DND-41 (cell line): ENCODE measurements around the gene LYZL2.
"Not testable (repeated sequence)": the region's sequence is repeated elsewhere in the genome, so short reads cannot be mapped to it uniquely, and the experiment has no call there.

Experiments used
- ATAC-seq: fragments of 200-7000 bp; cut with Tn5 transposase; 3 replicates; pipeline ENCODE4 v1.9.1; 2021; ENCODE audit warnings: low read depth; ENCODE audit not compliant: insufficient read depth
- DNase-seq: peaks from one replicate; pipeline ENCODE4 v3.0.0-alpha.2; 2020
- H2AFZ ChIP-seq: 2 replicates; pipeline ENCODE4 v1.6.0; 2012; ENCODE audit warnings: low read depth, low read length
- H3K27ac ChIP-seq: 2 replicates; pipeline ENCODE4 v1.5.1; 2012; ENCODE audit warnings: low read length, inconsistent platforms
- H3K27me3 ChIP-seq: fragments of 200-600 bp; sonication (generic); 2 replicates; pipeline ENCODE4 v1.6.0; 2012; ENCODE audit warnings: low read length, mild to moderate bottlenecking, inconsistent platforms; ENCODE audit not compliant: insufficient read depth, poor library complexity
- H3K36me3 ChIP-seq: 2 replicates; pipeline ENCODE4 v1.5.1; 2012; ENCODE audit warnings: low read length, inconsistent platforms; ENCODE audit not compliant: insufficient read depth
- H3K4me1 ChIP-seq: 2 replicates; pipeline ENCODE4 v1.5.1; 2012; ENCODE audit warnings: mild to moderate bottlenecking, low read length; ENCODE audit not compliant: insufficient read depth
- H3K4me2 ChIP-seq: 2 replicates; pipeline ENCODE4 v1.6.0; 2012; ENCODE audit warnings: mild to moderate bottlenecking, moderate library complexity, low read length, inconsistent platforms; ENCODE audit not compliant: insufficient read depth
- H3K4me3 ChIP-seq, 2 experiments: fragments of 200-600 bp in 1 of 2; shearing (Covaris generic) in 1 of 2; 2 replicates each; pipeline ENCODE4 v1.5.1; 2012 to 2016; ENCODE audit warnings: inconsistent platforms in 2 of 2, low read length in 2 of 2, mild to moderate bottlenecking in 2 of 2, low read depth in 1 of 2, moderate library complexity in 1 of 2
- H3K79me2 ChIP-seq: 2 replicates; pipeline ENCODE4 v1.6.0; 2012; ENCODE audit warnings: low read length, inconsistent platforms; ENCODE audit not compliant: insufficient read depth
- H3K9ac ChIP-seq: 2 replicates; pipeline ENCODE4 v1.6.0; 2012; ENCODE audit warnings: low read depth, mild to moderate bottlenecking, inconsistent platforms, low read length, moderate library complexity
- H3K9me3 ChIP-seq: 2 replicates; pipeline ENCODE4 v1.5.1; 2012; ENCODE audit warnings: low read length, moderate library complexity, mild to moderate bottlenecking, inconsistent platforms; ENCODE audit not compliant: insufficient read depth, severe bottlenecking
- H4K20me1 ChIP-seq: 2 replicates; pipeline ENCODE4 v1.6.0; 2012; ENCODE audit warnings: low read length; ENCODE audit not compliant: insufficient read depth
- EZH2 ChIP-seq: IDR thresholded peaks from 3 replicates; pipeline ENCODE4 v1.6.1; 2012; ENCODE audit warnings: borderline replicate concordance, low read depth, mild to moderate bottlenecking, moderate library complexity, low read length, inconsistent platforms; ENCODE audit not compliant: severe bottlenecking
- TF ChIP-seq, protein P1 (sequence below): IDR thresholded peaks from 2 replicates; pipeline ENCODE4 v1.5.1; 2012; ENCODE audit warnings: borderline replicate concordance, low read length, moderate library complexity, mild to moderate bottlenecking; ENCODE audit not compliant: poor library complexity, severe bottlenecking; ENCODE audit errors: extremely low read depth

Gene LYZL2

GRCh38 chr10:30647089-30647488, 17.5 kb upstream of the LYZL2 start:
- Histone ChIP-seq H3K9me3 (no peaks in the 10 kb centered on the region), H3K4me2 (no peak overlapping the region), H2AFZ (no peak overlapping the region), H3K4me3 (no peak overlapping the region), H3K27ac (no peak overlapping the region), H3K27me3 (peaks cover 18% of the 10 kb centered on the region), H3K79me2 (no peaks in the 10 kb centered on the region), H3K9ac (no peak overlapping the region), H4K20me1 (no peaks in the 10 kb centered on the region), H3K4me1 (no peaks in the 10 kb centered on the region), H3K36me3 (no peaks in the 10 kb centered on the region)
- TF ChIP-seq EZH2, result no peak
- TF ChIP-seq, protein P1, sequence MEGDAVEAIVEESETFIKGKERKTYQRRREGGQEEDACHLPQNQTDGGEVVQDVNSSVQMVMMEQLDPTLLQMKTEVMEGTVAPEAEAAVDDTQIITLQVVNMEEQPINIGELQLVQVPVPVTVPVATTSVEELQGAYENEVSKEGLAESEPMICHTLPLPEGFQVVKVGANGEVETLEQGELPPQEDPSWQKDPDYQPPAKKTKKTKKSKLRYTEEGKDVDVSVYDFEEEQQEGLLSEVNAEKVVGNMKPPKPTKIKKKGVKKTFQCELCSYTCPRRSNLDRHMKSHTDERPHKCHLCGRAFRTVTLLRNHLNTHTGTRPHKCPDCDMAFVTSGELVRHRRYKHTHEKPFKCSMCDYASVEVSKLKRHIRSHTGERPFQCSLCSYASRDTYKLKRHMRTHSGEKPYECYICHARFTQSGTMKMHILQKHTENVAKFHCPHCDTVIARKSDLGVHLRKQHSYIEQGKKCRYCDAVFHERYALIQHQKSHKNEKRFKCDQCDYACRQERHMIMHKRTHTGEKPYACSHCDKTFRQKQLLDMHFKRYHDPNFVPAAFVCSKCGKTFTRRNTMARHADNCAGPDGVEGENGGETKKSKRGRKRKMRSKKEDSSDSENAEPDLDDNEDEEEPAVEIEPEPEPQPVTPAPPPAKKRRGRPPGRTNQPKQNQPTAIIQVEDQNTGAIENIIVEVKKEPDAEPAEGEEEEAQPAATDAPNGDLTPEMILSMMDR, result no peak
- DNase-seq (no peak), ATAC-seq (no peak)

DNA sequence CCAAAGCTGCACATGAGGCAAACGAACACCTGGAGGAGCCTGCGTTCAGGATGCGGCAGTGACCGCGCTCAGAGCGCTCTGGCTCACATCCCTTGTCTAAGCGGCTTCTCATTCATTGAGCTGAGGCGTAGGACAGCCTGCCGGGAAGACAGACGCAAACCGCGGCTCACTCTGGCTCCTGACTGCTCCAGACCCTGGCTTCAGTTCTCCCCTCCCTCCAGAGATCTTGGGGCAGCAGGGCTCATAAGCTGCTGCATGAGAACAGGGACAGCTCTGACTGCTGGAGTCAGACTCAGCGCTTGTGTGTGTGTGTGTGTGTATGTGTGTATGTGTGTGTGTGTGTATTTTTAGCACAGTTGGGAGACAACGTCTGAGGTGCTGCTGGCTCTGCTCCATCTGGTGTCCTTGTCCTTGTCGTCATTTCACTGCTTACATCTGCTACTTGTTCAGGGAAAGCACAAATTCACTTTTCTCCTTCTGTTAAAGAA, 15.8 kb upstream of the LYZL2 start:
- Histone ChIP-seq H3K4me3 (no peak overlapping the region), H3K79me2 (no peaks in the 10 kb centered on the region), H3K27me3 (peaks cover 30% of the 10 kb centered on the region), H3K27ac (no peak overlapping the region), H3K4me2 (no peak overlapping the region), H3K4me1 (no peaks in the 10 kb centered on the region), H3K9ac (no peak overlapping the region), H2AFZ (no peak overlapping the region), H4K20me1 (no peaks in the 10 kb centered on the region), H3K9me3 (no peaks in the 10 kb centered on the region), H3K36me3 (no peaks in the 10 kb centered on the region)
- DNase-seq (peak; percentile 20), ATAC-seq (peak; percentile 71; the same call in 2 of the 3 replicates)
- TF ChIP-seq EZH2, result no peak
- TF ChIP-seq, protein P1, result no peak

DNA sequence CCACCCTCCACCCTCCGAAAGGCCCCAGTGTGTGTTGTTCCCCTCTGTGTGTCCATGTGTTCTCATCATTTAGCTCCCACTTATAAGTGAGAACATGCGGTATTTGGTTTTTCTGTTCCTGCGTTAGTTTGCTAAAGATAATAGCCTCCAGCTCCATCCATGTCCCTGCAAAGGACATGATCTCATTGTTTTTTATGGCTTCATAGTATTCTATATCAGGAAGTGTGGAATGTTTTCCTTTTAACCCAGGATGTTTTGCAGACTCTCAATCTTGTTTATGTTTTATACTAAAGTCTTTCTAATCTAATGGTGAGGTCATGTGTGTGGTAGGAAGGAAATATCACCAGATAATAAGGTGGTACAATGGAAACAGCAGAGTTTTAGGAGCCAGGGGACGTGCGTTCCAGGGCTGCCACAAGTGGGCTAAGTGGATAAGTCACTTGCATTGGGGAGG, 14.9 kb upstream of the LYZL2 start:
- not testable (repeated sequence) for H2AFZ ChIP-seq, H3K27ac ChIP-seq
- peaks cover 32% of the 10 kb centered on the region for H3K27me3 ChIP-seq

GRCh38 chr10:30643557-30644199, 14.1 kb upstream of the LYZL2 start:
- not testable (repeated sequence) for H3K79me2 ChIP-seq, H3K4me3 ChIP-seq, H2AFZ ChIP-seq, H4K20me1 ChIP-seq, DNase-seq, H3K4me1 ChIP-seq, H3K4me2 ChIP-seq, H3K36me3 ChIP-seq, H3K27ac ChIP-seq, H3K9ac ChIP-seq, ATAC-seq, H3K9me3 ChIP-seq
- H3K27me3 ChIP-seq, result peaks cover 32% of the 10 kb centered on the region

More for the DNA sequence above, 14.9 kb upstream of the LYZL2 start:
- not testable (repeated sequence) for H3K4me1 ChIP-seq, H3K9me3 ChIP-seq, DNase-seq, H3K36me3 ChIP-seq, H4K20me1 ChIP-seq, H3K4me2 ChIP-seq, ATAC-seq, H3K79me2 ChIP-seq, H3K4me3 ChIP-seq, H3K9ac ChIP-seq

GRCh38 chr10:30642856-30643255, 13.3 kb upstream of the LYZL2 start:
- not testable (repeated sequence) for H2AFZ ChIP-seq, H3K9ac ChIP-seq, H3K79me2 ChIP-seq, DNase-seq, ATAC-seq, H3K27ac ChIP-seq, H3K4me2 ChIP-seq, H3K9me3 ChIP-seq, H3K36me3 ChIP-seq, H3K4me1 ChIP-seq, H4K20me1 ChIP-seq, H3K4me3 ChIP-seq
- peaks cover 32% of the 10 kb centered on the region for H3K27me3 ChIP-seq
